NCI-H187 (cell line): Measurements from ENCODE around the gene FKBP2.
"Not testable (repeated sequence)": the region's sequence is repeated elsewhere in the genome, so short reads cannot be mapped to it uniquely, and the experiment has no call there.

Experiments
- DNase-seq, 2 experiments: peaks; one replicate each; lab custom pipeline; 2025; lab: John Stamatoyannopoulos, UW

FKBP2 gene

GRCh38 chr11:64234647-64235379, 6.1 kb upstream of the FKBP2 start:
- DNase-seq = no peak

- DNase-seq = no peak
Observed at GRCh38 chr11:64235437-64236161, 5.3 kb upstream of the FKBP2 start.

GRCh38 chr11:64237484-64237951, 3.4 kb upstream of the FKBP2 start:
- no peak for DNase-seq

GRCh38 chr11:64238076-64238475, 2.8 kb upstream of the FKBP2 start:
- no peak for DNase-seq

- DNase-seq = no peak
Observed at GRCh38 chr11:64238999-64239398, 1.9 kb upstream of the FKBP2 start.

DNA sequence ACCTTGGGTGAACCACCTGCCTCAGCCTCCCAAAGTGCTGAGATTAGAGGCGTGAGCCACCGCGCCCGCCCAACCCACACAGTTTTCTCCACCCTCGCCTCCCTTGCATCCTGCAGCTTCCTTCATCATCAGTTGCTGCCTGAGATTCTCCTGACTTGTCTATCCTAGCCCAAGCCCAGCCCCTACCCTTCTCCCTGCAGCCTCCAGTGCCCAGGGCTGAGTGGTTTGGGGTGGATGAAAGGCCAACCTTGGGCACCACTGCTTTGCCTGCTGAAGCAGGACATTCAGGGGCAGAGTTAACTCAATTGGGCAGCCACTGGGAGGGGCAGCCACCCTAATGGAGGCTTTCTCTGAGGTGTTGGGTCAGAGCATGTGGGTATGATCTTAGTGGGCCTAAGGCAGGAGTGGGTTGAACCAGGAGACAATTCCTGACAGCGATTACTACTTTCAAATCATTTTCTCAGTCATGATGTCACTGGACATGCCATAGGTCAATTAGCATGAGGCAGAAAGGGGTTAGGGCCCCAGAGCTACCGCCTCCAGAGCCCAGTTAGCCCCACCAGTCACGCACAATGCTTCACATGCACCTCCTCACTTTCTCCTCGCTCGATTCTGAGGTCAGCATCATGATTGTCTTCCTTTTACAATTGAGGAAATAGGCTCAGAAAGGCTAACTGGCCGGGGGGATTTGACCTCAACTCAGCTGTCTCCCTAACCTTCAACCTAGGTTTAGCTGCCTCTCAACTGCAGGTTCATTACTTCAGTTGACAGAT, 1.0 kb upstream of the FKBP2 start:
- no peak for DNase-seq

DNA sequence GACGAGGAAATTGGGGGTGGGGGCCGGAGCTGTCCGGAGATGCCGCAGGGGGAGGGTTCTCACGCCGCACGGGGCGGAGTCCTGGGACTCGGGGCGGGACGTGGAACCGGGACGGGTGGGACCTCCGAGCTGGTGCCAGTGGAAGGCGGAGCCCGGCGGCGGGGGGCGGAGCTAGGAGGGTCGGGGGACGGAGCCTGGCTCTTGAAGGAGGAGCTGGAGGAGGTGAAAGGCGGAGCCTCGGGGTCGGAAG, 271 bp downstream of the FKBP2 start:
- peak; percentile 96 for DNase-seq

DNA sequence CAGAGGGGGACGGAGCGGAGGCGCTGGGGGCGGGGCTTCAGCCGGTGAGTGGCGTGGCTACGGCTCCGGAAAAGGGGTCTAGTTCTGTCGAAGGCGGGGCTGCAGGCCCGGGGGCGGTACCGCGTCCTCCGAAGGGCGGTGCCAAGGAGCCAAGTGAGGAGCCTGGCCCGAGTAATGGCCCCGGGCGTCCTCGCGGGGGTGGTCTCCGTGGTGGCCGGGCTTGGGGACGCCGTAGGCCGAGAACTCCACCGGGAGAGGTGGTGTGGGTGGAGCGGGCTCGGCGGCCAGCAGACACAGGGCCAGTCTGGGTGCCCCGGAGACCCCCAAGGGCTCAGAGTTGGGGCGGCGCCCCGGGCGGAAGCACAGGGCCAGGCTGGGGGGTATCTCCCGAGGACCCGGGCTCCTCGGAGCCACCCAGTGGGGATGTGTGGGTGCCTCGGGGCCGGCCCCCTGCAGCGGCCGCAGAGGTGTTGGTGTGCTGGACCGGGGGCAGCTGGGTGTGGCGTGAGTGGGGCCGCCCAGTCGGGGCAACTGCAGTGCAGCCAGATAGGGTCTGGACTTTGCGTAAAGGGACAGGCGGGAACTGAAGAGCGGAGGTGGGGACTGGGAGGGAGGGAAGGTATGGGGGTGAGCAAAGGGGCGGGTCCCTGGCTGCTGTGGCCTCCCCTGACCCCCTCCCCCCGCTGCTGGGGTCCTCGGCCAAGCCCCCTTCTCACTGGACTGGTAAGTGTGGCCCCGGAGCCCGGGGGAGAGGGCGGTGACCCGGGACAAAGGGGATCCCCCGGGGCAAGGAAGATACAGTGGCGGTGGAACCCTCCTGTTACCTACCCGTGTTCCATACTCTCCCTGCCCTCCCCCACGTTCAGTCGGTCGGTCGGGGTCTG, 838 bp downstream of the FKBP2 start:
- DNase-seq = no peak

GRCh38 chr11:64243236-64243854, 2.5 kb downstream of the FKBP2 start:
- no peak for DNase-seq

DNA sequence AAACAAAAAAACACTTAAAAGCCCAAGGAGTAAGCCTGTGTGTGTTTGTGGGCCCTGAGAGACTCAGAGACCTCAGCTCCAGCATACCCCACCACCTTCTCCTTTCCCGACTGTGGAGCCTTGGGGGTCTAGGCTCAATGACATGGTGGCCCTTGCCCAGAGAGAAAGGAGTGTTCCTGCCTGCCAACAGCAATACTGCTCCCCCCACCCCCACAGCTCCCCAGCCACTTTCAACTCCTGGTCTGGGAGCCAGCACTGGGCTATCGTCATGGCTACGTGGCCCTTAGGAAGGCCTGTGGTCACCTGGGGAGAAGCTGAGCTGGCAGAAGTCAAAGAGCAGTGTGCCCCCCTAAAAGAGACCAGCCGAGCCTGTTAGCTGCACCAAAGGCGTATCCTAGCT, 3.2 kb downstream of the FKBP2 start:
- DNase-seq = no peak

DNA sequence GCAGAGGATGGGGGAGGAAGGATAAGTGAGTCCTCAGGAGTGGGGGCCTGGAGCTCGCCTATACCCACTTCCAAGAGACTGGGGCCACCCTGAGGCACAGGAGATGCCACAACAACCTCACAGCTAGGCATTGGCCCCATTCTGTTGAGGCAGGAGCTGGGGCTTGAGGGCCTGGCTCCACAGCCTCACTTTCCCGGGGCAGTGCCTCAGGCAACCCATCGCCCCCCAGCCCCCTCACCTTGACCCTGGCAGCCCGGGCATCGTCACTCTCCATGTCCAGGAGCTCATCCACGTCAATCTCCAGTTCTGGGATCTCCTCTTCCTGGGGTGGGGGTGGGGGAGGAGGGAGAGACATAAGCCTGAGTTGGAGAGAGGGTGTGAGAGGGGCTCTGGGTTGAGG, 4.1 kb downstream of the FKBP2 start:
- DNase-seq = no peak

GRCh38 chr11:64245401-64245796, 4.5 kb downstream of the FKBP2 start:
- DNase-seq = no peak

- DNase-seq = no peak
Observed at GRCh38 chr11:64245797-64246620, 5.1 kb downstream of the FKBP2 start.

DNA sequence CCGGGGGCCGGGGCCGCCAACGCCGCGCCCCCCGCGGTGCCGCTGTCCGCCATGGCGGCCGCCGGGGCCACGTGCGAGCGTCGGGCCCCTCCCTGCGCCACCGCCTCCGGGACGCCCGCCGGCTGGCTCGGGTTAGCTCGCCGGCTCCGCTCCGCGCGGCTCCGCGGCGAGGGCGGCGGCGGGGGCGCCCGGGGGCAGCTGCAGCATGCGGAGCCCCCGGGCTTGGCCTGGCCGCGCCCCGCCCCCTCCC, 5.7 kb downstream of the FKBP2 start:
- not testable (repeated sequence) for DNase-seq

- DNase-seq = peak; percentile 40 to 71
Observed at GRCh38 chr11:64246871-64247728, 6.2 kb downstream of the FKBP2 start, which contains the start of gene PPP1R14B. Gene PPP1R14B, minus strand, starts transcription at chr11:64246943. Its CDS starts 270 bp downstream, at chr11:64246673.

DNA sequence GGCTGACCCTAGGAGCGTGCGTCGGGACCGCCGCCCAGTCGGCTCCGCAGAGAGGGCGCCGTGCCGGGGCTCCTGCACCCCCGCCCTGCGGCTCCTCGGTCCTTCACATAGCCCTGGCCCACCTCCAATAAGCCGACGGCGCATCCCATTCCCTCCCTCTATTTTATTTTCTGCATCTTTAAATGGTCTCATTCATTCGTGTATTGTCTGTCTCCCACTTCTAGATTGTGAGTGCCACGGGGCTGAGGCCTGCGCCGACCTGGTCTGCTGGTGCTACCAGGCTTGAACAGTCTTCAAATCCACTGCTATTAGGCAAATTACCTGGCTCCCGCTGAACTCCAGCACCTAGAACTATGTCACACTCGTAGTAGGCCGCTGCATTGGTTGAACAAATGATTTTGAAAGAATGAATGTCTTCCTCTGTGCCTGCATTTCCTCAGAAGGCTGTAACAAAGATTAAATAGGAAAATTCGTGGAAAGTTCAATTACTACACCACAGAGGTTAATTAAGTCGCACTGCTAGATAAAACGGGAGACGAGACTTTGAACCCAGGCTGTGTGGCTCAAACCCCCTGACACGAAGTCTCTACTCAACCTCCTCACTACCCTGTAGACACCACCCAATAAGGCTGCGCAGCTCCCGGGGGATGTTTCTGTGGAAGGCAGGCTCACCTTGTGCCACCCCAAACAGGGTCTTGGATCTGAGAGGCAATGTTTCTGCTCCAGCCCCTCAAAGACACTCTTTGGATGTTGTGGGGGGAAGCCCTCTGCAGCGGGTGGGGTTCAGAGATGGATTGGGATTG, 7.0 kb downstream of the FKBP2 start:
- no peak for DNase-seq

- no peak for DNase-seq
Observed at GRCh38 chr11:64248578-64248977, 7.7 kb downstream of the FKBP2 start.

GRCh38 chr11:64249038-64249437, 8.1 kb downstream of the FKBP2 start:
- DNase-seq = no peak
